H9 (cell line): ENCODE data around the gene PNRC2. TPM values are rescaled to one million over a fixed set of nuclear protein-coding genes. Genes with fewer than 3 reads are reported as not detected.

Experiments
- DNase-seq: peaks from one replicate; pipeline ENCODE4 v3.0.0-alpha.2; 2017
- H2AFZ ChIP-seq: one replicate; pipeline ENCODE4 v1.6.1; 2013; ENCODE audit warnings: mild to moderate bottlenecking, low read length, control low read depth, moderate library complexity
- H2AK5ac ChIP-seq: 2 replicates; pipeline ENCODE4 v1.6.1; 2013; ENCODE audit warnings: low read length, control low read depth, mixed read lengths; ENCODE audit not compliant: insufficient read length
- H2BK120ac ChIP-seq: one replicate; pipeline ENCODE4 v1.6.1; 2013; ENCODE audit warnings: low read depth, mild to moderate bottlenecking, low read length, control low read depth, inconsistent platforms; ENCODE audit not compliant: poor library complexity, severe bottlenecking
- H2BK12ac ChIP-seq: 2 replicates; pipeline ENCODE4 v1.6.1; 2013; ENCODE audit warnings: low read length, control low read depth, mixed read lengths, low read depth; ENCODE audit not compliant: insufficient read length
- H2BK15ac ChIP-seq: 2 replicates; pipeline ENCODE4 v1.6.1; 2013; ENCODE audit warnings: low read depth, low read length, control low read depth
- H2BK20ac ChIP-seq: one replicate; pipeline ENCODE4 v1.6.1; 2013; ENCODE audit warnings: low read depth, mild to moderate bottlenecking, low read length, control low read depth, inconsistent platforms; ENCODE audit not compliant: poor library complexity, severe bottlenecking
- H2BK5ac ChIP-seq: 2 replicates; pipeline ENCODE4 v1.6.1; 2013; ENCODE audit warnings: low read length, control low read depth, mixed read lengths; ENCODE audit not compliant: insufficient read length
- H3K14ac ChIP-seq: 2 replicates; pipeline ENCODE4 v1.6.1; 2013; ENCODE audit warnings: low read length, control low read depth; ENCODE audit not compliant: insufficient read depth
- H3K18ac ChIP-seq: 2 replicates; pipeline ENCODE4 v1.6.1; 2013; ENCODE audit warnings: low read depth, mild to moderate bottlenecking, mixed read lengths, low read length, control low read depth; ENCODE audit not compliant: insufficient read length
- H3K23ac ChIP-seq: 2 replicates; pipeline ENCODE4 v1.6.1; 2013; ENCODE audit warnings: low read length, control low read depth, mixed read lengths, low read depth; ENCODE audit not compliant: insufficient read length
- H3K23me2 ChIP-seq: 2 replicates; pipeline ENCODE4 v1.6.1; 2013; ENCODE audit warnings: low read depth, mild to moderate bottlenecking, mixed read lengths, low read length, control low read depth; ENCODE audit not compliant: insufficient read length, poor library complexity, severe bottlenecking
- H3K27ac ChIP-seq: 2 replicates; pipeline ENCODE4 v1.5.1; 2013; ENCODE audit warnings: low read length, control low read depth, mixed read lengths, low read depth; ENCODE audit not compliant: insufficient read length
- H3K27me3 ChIP-seq: 2 replicates; pipeline ENCODE4 v1.6.1; 2013; ENCODE audit warnings: low read length, control low read depth, inconsistent platforms; ENCODE audit not compliant: insufficient read depth
- H3K4ac ChIP-seq: 2 replicates; pipeline ENCODE4 v1.6.1; 2013; ENCODE audit warnings: low read depth, mild to moderate bottlenecking, control low read depth, inconsistent platforms, low read length, moderate library complexity
- H3K4me1 ChIP-seq: 2 replicates; pipeline ENCODE4 v1.6.1; 2013; ENCODE audit warnings: low read length, control low read depth, inconsistent platforms; ENCODE audit not compliant: insufficient read depth
- H3K4me2 ChIP-seq: 2 replicates; pipeline ENCODE4 v1.6.1; 2013; ENCODE audit warnings: low read length, control low read depth, mixed read lengths; ENCODE audit not compliant: insufficient read length, insufficient read depth
- H3K56ac ChIP-seq: 2 replicates; pipeline ENCODE4 v1.6.1; 2013; ENCODE audit warnings: low read depth, mild to moderate bottlenecking, mixed read lengths, low read length, control low read depth; ENCODE audit not compliant: insufficient read length
- H3K79me1 ChIP-seq: 2 replicates; pipeline ENCODE4 v1.6.1; 2013; ENCODE audit warnings: low read depth, mild to moderate bottlenecking, moderate library complexity, low read length, control low read depth, inconsistent platforms; ENCODE audit not compliant: insufficient read depth, poor library complexity, severe bottlenecking
- H3K79me2 ChIP-seq: 2 replicates; pipeline ENCODE4 v1.6.1; 2013; ENCODE audit warnings: low read length, control low read depth, inconsistent platforms; ENCODE audit not compliant: insufficient read depth
- H3K9ac ChIP-seq: 2 replicates; pipeline ENCODE4 v1.6.1; 2013; ENCODE audit warnings: low read length, control low read depth, mixed read lengths; ENCODE audit not compliant: insufficient read length; ENCODE audit errors: extremely low read depth
- H3K9me3 ChIP-seq: one replicate; pipeline ENCODE4 v1.6.1; 2013; ENCODE audit warnings: low read depth, low read length, inconsistent platforms; ENCODE audit not compliant: control insufficient read depth
- H3T11ph ChIP-seq: one replicate; pipeline ENCODE4 v1.6.1; 2013; ENCODE audit warnings: mild to moderate bottlenecking, low read length, control low read depth, inconsistent platforms
- H4K20me1 ChIP-seq: one replicate; pipeline ENCODE4 v1.6.1; 2013; ENCODE audit not compliant: control insufficient read depth, insufficient read length, insufficient read depth
- H4K5ac ChIP-seq: 2 replicates; pipeline ENCODE4 v1.6.1; 2013; ENCODE audit warnings: low read depth, mild to moderate bottlenecking, mixed read lengths, low read length, control low read depth; ENCODE audit not compliant: insufficient read length
- H4K8ac ChIP-seq: replicated peaks from 2 replicates; pipeline ENCODE4 v1.6.1; 2013; ENCODE audit warnings: low read length, control low read depth, mixed read lengths, low read depth; ENCODE audit not compliant: insufficient read length
- H4K91ac ChIP-seq: 2 replicates; pipeline ENCODE4 v1.6.1; 2013; ENCODE audit warnings: low read depth, mild to moderate bottlenecking, moderate library complexity, mixed read lengths, low read length, control low read depth; ENCODE audit not compliant: insufficient read length
- H3K27ac Mint-ChIP-seq, 3 experiments: 2 replicates in 2 of 3; 3 replicates in 1 of 3; pipeline ENCODE4 v1.8.0; 2020 to 2021; ENCODE audit warnings: mixed read lengths in 3 of 3, mild to moderate bottlenecking in 1 of 3, moderate library complexity in 1 of 3
- H3K27me3 Mint-ChIP-seq: 2 replicates; pipeline ENCODE4 v1.8.0; 2021; ENCODE audit warnings: low read depth, mild to moderate bottlenecking, moderate library complexity, mixed read lengths
- H3K36me3 Mint-ChIP-seq, 3 experiments: 2 replicates in 2 of 3; 3 replicates in 1 of 3; pipeline ENCODE4 v1.8.0; 2020 to 2021; ENCODE audit warnings: low read depth in 3 of 3, mixed read lengths in 3 of 3; ENCODE audit not compliant: insufficient read depth in 1 of 3
- H3K4me1 Mint-ChIP-seq, 2 experiments: 2 replicates each; pipeline ENCODE4 v1.8.0; 2020; ENCODE audit warnings: mixed read lengths in 2 of 2
- H3K4me3 Mint-ChIP-seq, 2 experiments: 2 replicates in 1 of 2; 3 replicates in 1 of 2; pipeline ENCODE4 v1.8.0; 2020 to 2021; ENCODE audit warnings: mild to moderate bottlenecking in 2 of 2, mixed read lengths in 2 of 2, moderate library complexity in 1 of 2
- H3K9me3 Mint-ChIP-seq, 2 experiments: 2 replicates in 1 of 2; 3 replicates in 1 of 2; pipeline ENCODE4 v1.8.0; 2020; ENCODE audit warnings: mild to moderate bottlenecking in 2 of 2, mixed read lengths in 2 of 2, moderate library complexity in 1 of 2
- CTCF ChIP-seq: fragments of 200-600 bp; sonication (generic); conservative IDR thresholded peaks from 3 replicates; pipeline ENCODE4 v1.8.0; 2021; ENCODE audit warnings: antibody characterized with exemption, mild to moderate bottlenecking
- WGBS: extraction: QIAGEN DNeasy Blood & Tissue Kit; methylation state at CpG from one replicate; pipeline ENCODE4 v1.1.7; 2013; ENCODE audit warnings: missing lambda C conversion rate, low lambda C conversion rate, mixed read lengths; ENCODE audit not compliant: insufficient read length; ENCODE audit errors: extremely low coverage; 5-methylcytosine and 5-hydroxymethylcytosine counted together
- total RNA-seq: library from RNA; stranded (reverse); gene quantifications from 2 replicates; pipeline ENCODE4 v1.2.1, GENCODE V29; 2021

PNRC2 gene
- total RNA-seq, 1 experiment from 2014 or later: 87.6 TPM

GRCh38 chr1:23996700-23997229 is 37.1 kb downstream of the PNRC2 start:
- Mint-ChIP-seq H3K27ac (no peak overlapping the region), H3K4me1 (peaks cover 20 to 29% of the 10 kb centered on the region in 2 experiments), H3K27me3 (no peaks in the 10 kb centered on the region), H3K9me3 (peaks cover 5% of the 10 kb centered on the region in 2 experiments; a peak in 4 of 5 replicates), H3K36me3 (peaks cover 2 to 6% (median 4%) of the 10 kb centered on the region in 3 experiments; a peak in 3 of 7 replicates), H3K4me3 (no peak overlapping the region)
- Histone ChIP-seq H2BK5ac (no peak overlapping the region), H3K79me1 (no peaks in the 10 kb centered on the region), H4K20me1 (no peaks in the 10 kb centered on the region), H3K18ac (no peak overlapping the region), H3K23ac (no peak overlapping the region), H2AK5ac (no peak overlapping the region), H4K8ac (no peak overlapping the region), H2BK15ac (no peak overlapping the region), H3K27ac (no peak overlapping the region), H3K14ac (no peak overlapping the region), H2AFZ (no peak overlapping the region), H3K79me2 (no peaks in the 10 kb centered on the region), H3K9me3 (no peaks in the 10 kb centered on the region), H4K91ac (no peak overlapping the region), H4K5ac (no peak overlapping the region), H3K9ac (no peak overlapping the region), H3K4me2 (no peak overlapping the region), H2BK20ac (no peak overlapping the region), H3K56ac (no peak overlapping the region), H2BK120ac (no peak overlapping the region), H2BK12ac (no peak overlapping the region), H3K27me3 (no peaks in the 10 kb centered on the region), H3K23me2 (no peaks in the 10 kb centered on the region), H3T11ph (no peak overlapping the region), H3K4me1 (no peaks in the 10 kb centered on the region; the same call in 1 of the 2 replicates), H3K4ac (no peak overlapping the region)
- TF ChIP-seq CTCF: no peak
- no CpG with 5 or more reads among the region's 10 CpGs for whole genome bisulfite sequencing
- DNase-seq: no peak
